HG03175 (cell line): ENCODE data around the gene HEYL.

Experiments
- ATAC-seq: cut with Tn5 transposase; IDR thresholded peaks from one replicate; pipeline ENCODE4 v1.9.1; 2021; ENCODE audit warnings: mild to moderate bottlenecking, moderate library complexity; ENCODE audit not compliant: unreplicated experiment

The HEYL gene

GRCh38 chr1:39639305-39640130 lies at the start of gene HEYL:
TSS of gene HEYL (minus strand) at chr1:39639643. CDS start at chr1:39639625, 18 bp downstream.
- no peak for ATAC-seq

- ATAC-seq, result no peak
Observed at GRCh38 chr1:39689214-39689613, 49.8 kb upstream of the HEYL start.

GRCh38 chr1:39688706-39689105 lies 49.3 kb upstream of the HEYL start:
- ATAC-seq, result no peak

GRCh38 chr1:39687243-39687642 lies 47.8 kb upstream of the HEYL start:
- no peak for ATAC-seq

GRCh38 chr1:39685071-39685470 lies 45.6 kb upstream of the HEYL start:
- ATAC-seq, result no peak

GRCh38 chr1:39684313-39684664 lies 44.8 kb upstream of the HEYL start:
- ATAC-seq, result no peak

GRCh38 chr1:39683591-39684312 lies 44.3 kb upstream of the HEYL start:
- ATAC-seq, result no peak

GRCh38 chr1:39681999-39682398 lies 42.6 kb upstream of the HEYL start:
- no peak for ATAC-seq

GRCh38 chr1:39681294-39681693 lies 41.9 kb upstream of the HEYL start:
- ATAC-seq, result no peak

GRCh38 chr1:39680751-39681150 lies 41.3 kb upstream of the HEYL start:
- no peak for ATAC-seq

- no peak for ATAC-seq
Observed at GRCh38 chr1:39679821-39680220, 40.4 kb upstream of the HEYL start.

- no peak for ATAC-seq
Observed at GRCh38 chr1:39678889-39679288, 39.4 kb upstream of the HEYL start.

GRCh38 chr1:39677645-39678044 lies 38.2 kb upstream of the HEYL start:
- ATAC-seq, result no peak

- ATAC-seq, result no peak
Observed at GRCh38 chr1:39676948-39677548, 37.6 kb upstream of the HEYL start.

GRCh38 chr1:39675220-39675619 lies 35.8 kb upstream of the HEYL start:
- ATAC-seq, result no peak

GRCh38 chr1:39673215-39673614 lies 33.8 kb upstream of the HEYL start:
- no peak for ATAC-seq

GRCh38 chr1:39672551-39672947 lies 33.1 kb upstream of the HEYL start:
- no peak for ATAC-seq

GRCh38 chr1:39671793-39672550 lies 32.5 kb upstream of the HEYL start, which contains the start of gene NT5C1A:
TSS of gene NT5C1A (minus strand) at chr1:39672107. CDS start at chr1:39672038, 69 bp downstream.
- ATAC-seq, result no peak

- no peak for ATAC-seq
Observed at GRCh38 chr1:39671433-39671792, 32.0 kb upstream of the HEYL start.

- ATAC-seq, result no peak
Observed at GRCh38 chr1:39670689-39671088, 31.2 kb upstream of the HEYL start.

GRCh38 chr1:39668894-39669293 lies 29.5 kb upstream of the HEYL start:
- no peak for ATAC-seq
